Measurements from ENCODE around the gene FILIP1L.

The FILIP1L gene

GRCh38 chr3:100158918-100159330 lies 44.6 kb upstream of the FILIP1L start:
- no peak for TF ChIP-seq TAF1 (IDR thresholded peaks at IDR 0.05; ENCODE audit: borderline replicate concordance, insufficient read depth, low read length)
- no peak for TF ChIP-seq POLR2AphosphoS5 (IDR thresholded peaks at IDR 0.05; ENCODE audit: low read depth, low read length)
- no peak for TF ChIP-seq REST (IDR thresholded peaks at IDR 0.05; ENCODE audit: insufficient read depth in 1 of 2, low read depth in 2 of 2, low read length in 2 of 2)
- no peak for TF ChIP-seq SIN3A (IDR thresholded peaks at IDR 0.05; ENCODE audit: borderline replicate concordance, insufficient read depth, low read length)
- no peak for TF ChIP-seq FOXP2 (optimal IDR thresholded peaks at IDR 0.05; ENCODE audit: borderline replicate concordance, extremely low read depth, extremely low read length, insufficient read depth)

DNA sequence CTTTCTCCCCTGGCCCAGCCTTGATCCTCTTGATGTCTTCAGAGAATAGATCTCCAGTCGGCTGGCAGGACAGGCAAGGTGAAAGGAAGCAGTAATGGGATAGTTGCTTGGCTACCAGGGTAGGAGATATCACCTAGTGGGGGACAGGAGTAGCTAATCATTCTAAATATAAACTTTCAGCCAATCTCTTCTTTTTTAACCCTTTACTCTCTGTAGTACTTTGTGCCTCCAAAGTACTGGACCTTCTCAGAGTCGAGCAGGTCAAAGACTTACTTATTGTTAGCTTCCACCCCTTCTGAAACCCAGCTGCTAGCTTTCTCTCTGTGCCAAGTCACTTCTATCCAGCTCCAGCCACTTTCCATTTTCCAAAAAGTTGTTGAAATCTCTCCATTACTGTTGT lies 43.4 kb upstream of the FILIP1L start:
- TF ChIP-seq REST (IDR thresholded peaks at IDR 0.05; ENCODE audit: insufficient read depth in 1 of 2, low read depth in 2 of 2, low read length in 2 of 2): no peak
- TF ChIP-seq TAF1 (IDR thresholded peaks at IDR 0.05; ENCODE audit: borderline replicate concordance, insufficient read depth, low read length): no peak

GRCh38 chr3:100155590-100155989 lies 41.3 kb upstream of the FILIP1L start:
- TF ChIP-seq POLR2AphosphoS5 (IDR thresholded peaks at IDR 0.05; ENCODE audit: low read depth, low read length) (no peak), FOXP2 (optimal IDR thresholded peaks at IDR 0.05; ENCODE audit: borderline replicate concordance, extremely low read depth, extremely low read length, insufficient read depth) (no peak), SIN3A (IDR thresholded peaks at IDR 0.05; ENCODE audit: borderline replicate concordance, insufficient read depth, low read length) (no peak), REST (IDR thresholded peaks at IDR 0.05; ENCODE audit: insufficient read depth in 1 of 2, low read depth in 2 of 2, low read length in 2 of 2) (no peak), TAF1 (IDR thresholded peaks at IDR 0.05; ENCODE audit: borderline replicate concordance, insufficient read depth, low read length) (no peak)

DNA sequence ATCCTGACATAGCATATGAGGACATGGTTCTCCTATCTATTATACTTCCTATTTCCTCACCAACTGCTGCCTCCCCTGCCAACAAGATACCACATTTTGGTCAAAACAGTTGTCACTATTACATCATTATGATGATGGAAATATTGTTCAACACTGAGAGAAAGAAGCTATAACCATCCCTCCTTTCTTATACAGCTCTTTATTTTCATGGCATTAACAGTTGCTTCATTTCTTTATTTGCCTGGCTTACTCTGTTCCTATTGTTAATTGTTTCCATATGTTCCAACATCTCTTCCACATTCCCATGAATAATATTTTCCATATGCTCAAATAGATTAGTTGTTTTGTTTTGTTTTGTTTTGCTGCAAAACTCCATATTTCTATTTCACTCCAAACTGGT lies 40.8 kb upstream of the FILIP1L start:
- TF ChIP-seq SIN3A (IDR thresholded peaks at IDR 0.05; ENCODE audit: borderline replicate concordance, insufficient read depth, low read length) (no peak), FOXP2 (optimal IDR thresholded peaks at IDR 0.05; ENCODE audit: borderline replicate concordance, extremely low read depth, extremely low read length, insufficient read depth) (no peak), TAF1 (IDR thresholded peaks at IDR 0.05; ENCODE audit: borderline replicate concordance, insufficient read depth, low read length) (no peak), POLR2AphosphoS5 (IDR thresholded peaks at IDR 0.05; ENCODE audit: low read depth, low read length) (no peak), REST (IDR thresholded peaks at IDR 0.05; ENCODE audit: insufficient read depth in 1 of 2, low read depth in 2 of 2, low read length in 2 of 2) (no peak)

GRCh38 chr3:100154171-100154570 lies 39.9 kb upstream of the FILIP1L start:
- TF ChIP-seq POLR2AphosphoS5 (IDR thresholded peaks at IDR 0.05; ENCODE audit: low read depth, low read length): no peak
- no peak for TF ChIP-seq REST (IDR thresholded peaks at IDR 0.05; ENCODE audit: insufficient read depth in 1 of 2, low read depth in 2 of 2, low read length in 2 of 2)
- TF ChIP-seq TAF1 (IDR thresholded peaks at IDR 0.05; ENCODE audit: borderline replicate concordance, insufficient read depth, low read length): no peak
- TF ChIP-seq SIN3A (IDR thresholded peaks at IDR 0.05; ENCODE audit: borderline replicate concordance, insufficient read depth, low read length): no peak
- TF ChIP-seq FOXP2 (optimal IDR thresholded peaks at IDR 0.05; ENCODE audit: borderline replicate concordance, extremely low read depth, extremely low read length, insufficient read depth): no peak
